ENCODE measurements around the gene MALAT1.
"Not testable (repeated sequence)": the region's sequence is repeated elsewhere in the genome, so short reads cannot be mapped to it uniquely, and the experiment has no call there.

The MALAT1 gene

GRCh38 chr11:65456418-65456817 is 42.4 kb upstream of the MALAT1 start:
- no peak for TF ChIP-seq CTCF (IDR thresholded peaks at IDR 0.05)
- H3K36me3 ChIP-seq = no peaks in the 10 kb centered on the region
- H3K4me1 ChIP-seq (ENCODE audit: control insufficient read depth in 1 of 2, insufficient read depth in 1 of 2, low read depth in 1 of 2, low read length in 1 of 2) = peaks cover 12 to 18% of the 10 kb centered on the region in 2 experiments
- no peak overlapping the region for H3K27ac ChIP-seq
- no peaks in the 10 kb centered on the region for H3K9me3 ChIP-seq
- no peak overlapping the region for H3K4me3 ChIP-seq (ENCODE audit: low read depth in 1 of 2, low read length in 1 of 2)
- peaks cover 10% of the 10 kb centered on the region for H3K27me3 ChIP-seq

GRCh38 chr11:65459552-65459951 is 39.3 kb upstream of the MALAT1 start:
- Histone ChIP-seq H3K27me3 (no peaks in the 10 kb centered on the region), H3K4me3 (ENCODE audit: low read depth in 1 of 2, low read length in 1 of 2) (no peak overlapping the region), H3K4me1 (ENCODE audit: control insufficient read depth in 1 of 2, insufficient read depth in 1 of 2, low read depth in 1 of 2, low read length in 1 of 2) (peaks cover 9 to 10% of the 10 kb centered on the region in 2 experiments), H3K27ac (no peak overlapping the region), H3K9me3 (no peaks in the 10 kb centered on the region), H3K36me3 (no peaks in the 10 kb centered on the region)
- TF ChIP-seq CTCF (IDR thresholded peaks at IDR 0.05) = no peak

GRCh38 chr11:65465471-65465870 is 33.4 kb upstream of the MALAT1 start:
- not testable (repeated sequence) for H3K27ac ChIP-seq; H3K4me1 ChIP-seq (ENCODE audit: control insufficient read depth in 1 of 2, insufficient read depth in 1 of 2, low read depth in 1 of 2, low read length in 1 of 2); H3K36me3 ChIP-seq; H3K9me3 ChIP-seq; H3K27me3 ChIP-seq; H3K4me3 ChIP-seq (ENCODE audit: low read depth in 1 of 2, low read length in 1 of 2)

- peaks cover 17 to 21% of the 10 kb centered on the region in 2 experiments for H3K4me1 ChIP-seq (ENCODE audit: control insufficient read depth in 1 of 2, insufficient read depth in 1 of 2, low read depth in 1 of 2, low read length in 1 of 2)
- not testable (repeated sequence) for H3K27me3 ChIP-seq; H3K27ac ChIP-seq; H3K4me3 ChIP-seq (ENCODE audit: low read depth in 1 of 2, low read length in 1 of 2); H3K9me3 ChIP-seq; H3K36me3 ChIP-seq
Observed at GRCh38 chr11:65467306-65467705, 31.5 kb upstream of the MALAT1 start.

GRCh38 chr11:65468874-65469333 is 29.9 kb upstream of the MALAT1 start:
- Histone ChIP-seq H3K27me3 (no peaks in the 10 kb centered on the region), H3K27ac (peak overlapping the region; percentile 57), H3K4me3 (ENCODE audit: low read depth in 1 of 2, low read length in 1 of 2) (no peak overlapping the region), H3K4me1 (ENCODE audit: control insufficient read depth in 1 of 2, insufficient read depth in 1 of 2, low read depth in 1 of 2, low read length in 1 of 2) (peaks cover 32 to 33% of the 10 kb centered on the region in 2 experiments), H3K9me3 (no peaks in the 10 kb centered on the region), H3K36me3 (no peaks in the 10 kb centered on the region)
- peak; percentile 81 for TF ChIP-seq CTCF (IDR thresholded peaks at IDR 0.05)

- H3K9me3 ChIP-seq = no peaks in the 10 kb centered on the region
- no peaks in the 10 kb centered on the region for H3K36me3 ChIP-seq
- H3K4me3 ChIP-seq (ENCODE audit: low read depth in 1 of 2, low read length in 1 of 2) = no peak overlapping the region
- no peak for TF ChIP-seq CTCF (IDR thresholded peaks at IDR 0.05)
- H3K27ac ChIP-seq = peak overlapping the region; percentile 99
- no peaks in the 10 kb centered on the region for H3K27me3 ChIP-seq
- H3K4me1 ChIP-seq (ENCODE audit: control insufficient read depth in 1 of 2, insufficient read depth in 1 of 2, low read depth in 1 of 2, low read length in 1 of 2) = peaks cover 33 to 34% of the 10 kb centered on the region in 2 experiments
Observed at GRCh38 chr11:65470433-65471049, 28.3 kb upstream of the MALAT1 start.

All from neutrophil (primary cell).